H1 (cell line): ENCODE data around the gene PDE1C.

Experiments used
- BACH1 ChIP-seq: IDR thresholded peaks from 2 replicates; pipeline ENCODE4 v1.6.1; 2012; ENCODE audit warnings: low read length, improper control_type of control experiment
- CHD1 ChIP-seq: IDR thresholded peaks from 2 replicates; pipeline ENCODE4 v1.6.1; 2012; ENCODE audit warnings: low read depth, low read length, improper control_type of control experiment
- EZH2 ChIP-seq: fragments of 200-600 bp; sonication (generic); IDR thresholded peaks from 2 replicates; pipeline ENCODE4 v1.7.1; 2012; ENCODE audit warnings: low read depth, mild to moderate bottlenecking, moderate library complexity, low read length, inconsistent platforms; ENCODE audit not compliant: severe bottlenecking
- GTF2F1 ChIP-seq: IDR thresholded peaks from 2 replicates; pipeline ENCODE4 v1.6.1; 2012; ENCODE audit warnings: low read depth, low read length, improper control_type of control experiment, borderline replicate concordance
- SIN3A ChIP-seq, 2 experiments: IDR thresholded peaks in 1 of 2; conservative IDR thresholded peaks in 1 of 2; 2 replicates each; pipeline ENCODE4 v1.6.1; 2011 to 2012; ENCODE audit warnings: low read length in 2 of 2, improper control_type of control experiment in 1 of 2, low read depth in 1 of 2, mild to moderate bottlenecking in 1 of 2
- TAF1 ChIP-seq: IDR thresholded peaks from 2 replicates; pipeline ENCODE4 v1.6.1; 2011; ENCODE audit warnings: mild to moderate bottlenecking, low read depth, low read length
- TF ChIP-seq, protein P1 (sequence below), 3 experiments: IDR thresholded peaks; 1 replicate in 2 of 3; 2 replicates in 1 of 3; pipeline versions ENCODE4 v1.5.1 to v1.6.1; 2011; ENCODE audit warnings: low read length in 3 of 3, mild to moderate bottlenecking in 3 of 3, inconsistent platforms in 2 of 3, low read depth in 1 of 3, moderate library complexity in 1 of 3; ENCODE audit not compliant: insufficient read depth in 1 of 3; ENCODE audit errors: control extremely low read depth in 1 of 3

DNA sequence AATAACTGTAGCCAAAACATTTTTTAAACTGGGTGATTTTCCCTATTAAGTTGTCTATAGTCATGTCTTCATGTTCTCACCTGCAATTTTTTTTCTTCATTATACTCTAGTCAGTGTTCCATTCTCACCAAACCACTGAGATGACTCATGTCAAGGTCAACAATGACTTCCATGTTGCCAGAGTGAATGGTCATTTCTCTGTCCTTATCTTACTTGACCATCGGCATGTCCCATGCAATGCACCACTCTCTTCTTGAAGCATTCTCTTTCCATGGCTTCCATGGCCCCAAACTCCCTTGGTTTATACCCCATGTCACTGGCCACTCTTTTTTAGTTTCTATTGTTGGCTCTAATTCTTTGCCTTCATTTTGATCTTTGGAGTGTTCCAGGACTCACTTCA is 209.3 kb downstream of the PDE1C start:
- TF ChIP-seq, protein P1, sequence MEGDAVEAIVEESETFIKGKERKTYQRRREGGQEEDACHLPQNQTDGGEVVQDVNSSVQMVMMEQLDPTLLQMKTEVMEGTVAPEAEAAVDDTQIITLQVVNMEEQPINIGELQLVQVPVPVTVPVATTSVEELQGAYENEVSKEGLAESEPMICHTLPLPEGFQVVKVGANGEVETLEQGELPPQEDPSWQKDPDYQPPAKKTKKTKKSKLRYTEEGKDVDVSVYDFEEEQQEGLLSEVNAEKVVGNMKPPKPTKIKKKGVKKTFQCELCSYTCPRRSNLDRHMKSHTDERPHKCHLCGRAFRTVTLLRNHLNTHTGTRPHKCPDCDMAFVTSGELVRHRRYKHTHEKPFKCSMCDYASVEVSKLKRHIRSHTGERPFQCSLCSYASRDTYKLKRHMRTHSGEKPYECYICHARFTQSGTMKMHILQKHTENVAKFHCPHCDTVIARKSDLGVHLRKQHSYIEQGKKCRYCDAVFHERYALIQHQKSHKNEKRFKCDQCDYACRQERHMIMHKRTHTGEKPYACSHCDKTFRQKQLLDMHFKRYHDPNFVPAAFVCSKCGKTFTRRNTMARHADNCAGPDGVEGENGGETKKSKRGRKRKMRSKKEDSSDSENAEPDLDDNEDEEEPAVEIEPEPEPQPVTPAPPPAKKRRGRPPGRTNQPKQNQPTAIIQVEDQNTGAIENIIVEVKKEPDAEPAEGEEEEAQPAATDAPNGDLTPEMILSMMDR (IDR thresholded peaks at IDR 0.05; ENCODE audit: control extremely low read depth in 1 of 3, insufficient read depth in 1 of 3, low read depth in 1 of 3, low read length in 3 of 3) = no peak
- no peak for TF ChIP-seq SIN3A (conservative IDR thresholded peaks at IDR 0.05 in 1 of 2, IDR thresholded peaks at IDR 0.05 in 1 of 2; ENCODE audit: low read depth in 1 of 2, low read length in 2 of 2)
- no peak for TF ChIP-seq TAF1
- no peak for TF ChIP-seq BACH1
- TF ChIP-seq GTF2F1 = no peak
- no peak for TF ChIP-seq CHD1
- no peak for TF ChIP-seq EZH2
